ENCODE measurements around the gene MARK1.

DNA sequence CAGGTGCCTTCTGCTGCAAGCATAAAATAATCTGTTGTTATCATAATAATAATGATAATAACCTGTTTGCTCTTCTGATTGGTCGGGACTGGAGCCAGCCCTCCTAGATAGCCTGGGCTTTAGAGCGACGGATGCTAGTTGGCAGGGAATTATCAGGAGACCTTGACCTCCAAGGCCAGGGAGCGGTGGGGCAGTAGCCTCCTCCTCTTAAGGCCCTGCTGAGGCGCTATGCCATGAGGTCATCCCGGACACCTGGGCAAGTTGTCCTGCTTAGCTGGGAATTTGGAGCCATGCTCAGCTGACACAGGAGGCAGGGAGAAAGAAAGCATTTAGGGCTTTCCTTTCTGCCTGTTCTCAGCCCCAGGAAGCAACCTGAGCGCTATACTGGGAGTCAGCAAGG, 177.8 kb downstream of the MARK1 start:
- TF ChIP-seq, protein P1, sequence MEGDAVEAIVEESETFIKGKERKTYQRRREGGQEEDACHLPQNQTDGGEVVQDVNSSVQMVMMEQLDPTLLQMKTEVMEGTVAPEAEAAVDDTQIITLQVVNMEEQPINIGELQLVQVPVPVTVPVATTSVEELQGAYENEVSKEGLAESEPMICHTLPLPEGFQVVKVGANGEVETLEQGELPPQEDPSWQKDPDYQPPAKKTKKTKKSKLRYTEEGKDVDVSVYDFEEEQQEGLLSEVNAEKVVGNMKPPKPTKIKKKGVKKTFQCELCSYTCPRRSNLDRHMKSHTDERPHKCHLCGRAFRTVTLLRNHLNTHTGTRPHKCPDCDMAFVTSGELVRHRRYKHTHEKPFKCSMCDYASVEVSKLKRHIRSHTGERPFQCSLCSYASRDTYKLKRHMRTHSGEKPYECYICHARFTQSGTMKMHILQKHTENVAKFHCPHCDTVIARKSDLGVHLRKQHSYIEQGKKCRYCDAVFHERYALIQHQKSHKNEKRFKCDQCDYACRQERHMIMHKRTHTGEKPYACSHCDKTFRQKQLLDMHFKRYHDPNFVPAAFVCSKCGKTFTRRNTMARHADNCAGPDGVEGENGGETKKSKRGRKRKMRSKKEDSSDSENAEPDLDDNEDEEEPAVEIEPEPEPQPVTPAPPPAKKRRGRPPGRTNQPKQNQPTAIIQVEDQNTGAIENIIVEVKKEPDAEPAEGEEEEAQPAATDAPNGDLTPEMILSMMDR (IDR thresholded peaks at IDR 0.05): no peak
- no peak for TF ChIP-seq POLR2A (IDR thresholded peaks at IDR 0.05)

All from esophagus squamous epithelium (tissue), 4 donors.